Epidermal melanocyte (primary cell): ENCODE results near the gene YAP1.

Experiments
- DNase-seq: peaks from one replicate; pipeline ENCODE4 v3.0.0; 2011; ENCODE audit warnings: low spot score; ENCODE audit not compliant: insufficient read length

YAP1 gene

GRCh38 chr11:102272047-102272824 lies 162.0 kb downstream of the YAP1 start:
- DNase-seq: no peak

- no peak for DNase-seq
These were observed 164.4 kb downstream of the YAP1 start for GRCh38 chr11:102274628-102275027.

- no peak for DNase-seq
These were observed 166.1 kb downstream of the YAP1 start for GRCh38 chr11:102276362-102276761.

GRCh38 chr11:102276783-102277182 lies 166.5 kb downstream of the YAP1 start:
- DNase-seq: no peak

GRCh38 chr11:102279641-102280170 lies 169.5 kb downstream of the YAP1 start:
- no peak for DNase-seq

GRCh38 chr11:102280245-102280833 lies 170.1 kb downstream of the YAP1 start:
- no peak for DNase-seq
